Stimulated activated CD4-positive, alpha-beta T cell treated with anti-CD3 and anti-CD28 coated beads, Interleukin-12 subunit alpha, Interleukin-12 subunit beta, amount 100 ng/mL, for 48 hours (primary cell): ENCODE results near the gene RECQL5.
A peak's percentile ranks its signal among the peaks of the same experiment; 100 is the strongest.
"Not testable (repeated sequence)": the region's sequence is repeated elsewhere in the genome, so short reads cannot be mapped to it uniquely, and the experiment has no call there.

Experiments used
- DNase-seq, 3 donors: peaks; one replicate each; pipeline ENCODE4 v3.0.0-alpha.2; 2020; ENCODE audit warnings: low read depth in 2 of 3, low spot score in 1 of 3

The RECQL5 gene

GRCh38 chr17:75595920-75596313 lies 71.0 kb downstream of the RECQL5 start:
- DNase-seq = no peak

GRCh38 chr17:75595284-75595919 lies 71.6 kb downstream of the RECQL5 start:
- no peak for DNase-seq

- no peak for DNase-seq
Measured at GRCh38 chr17:75594499-75595283, 72.3 kb downstream of the RECQL5 start.

- not testable (repeated sequence) for DNase-seq
Measured at GRCh38 chr17:75593430-75593829, 73.5 kb downstream of the RECQL5 start.

- DNase-seq = no peak
Measured at GRCh38 chr17:75592348-75593020, 74.5 kb downstream of the RECQL5 start.

GRCh38 chr17:75591722-75592302 lies 75.1 kb downstream of the RECQL5 start:
- no peak for DNase-seq

GRCh38 chr17:75590849-75591721 lies 75.9 kb downstream of the RECQL5 start:
- DNase-seq = no peak

GRCh38 chr17:75590314-75590761 lies 76.6 kb downstream of the RECQL5 start:
- DNase-seq = no peak

GRCh38 chr17:75589919-75590303 lies 77.0 kb downstream of the RECQL5 start:
- DNase-seq = no peak

GRCh38 chr17:75589012-75589918 lies 77.7 kb downstream of the RECQL5 start:
- DNase-seq = peak; percentile 92 to 98 (median 93)

GRCh38 chr17:75588596-75589011 lies 78.3 kb downstream of the RECQL5 start:
- DNase-seq = no peak

- peak; percentile 15 to 33 (median 31) for DNase-seq
Measured at GRCh38 chr17:75587675-75588595, 79.0 kb downstream of the RECQL5 start, which contains the start of gene MYO15B. Gene MYO15B (plus strand): TSS chr17:75587800. CDS start chr17:75588058, 258 bp downstream.

GRCh38 chr17:75584849-75585175 lies 82.1 kb downstream of the RECQL5 start:
- DNase-seq = no peak

- DNase-seq = not testable (repeated sequence)
Measured at GRCh38 chr17:75583197-75583596, 83.8 kb downstream of the RECQL5 start.

GRCh38 chr17:75581121-75581725 lies 85.7 kb downstream of the RECQL5 start:
- peak; percentile 20 to 53 (median 39) for DNase-seq
